RPMI7951 (cell line): ENCODE results near the gene TMPRSS11A. TPM values are rescaled to one million over a fixed set of nuclear protein-coding genes. Genes with fewer than 3 reads are reported as not detected.

Source experiments
- DNase-seq: peaks from one replicate; pipeline ENCODE4 v3.0.0-alpha.2; 2012; ENCODE audit warnings: low read depth
- total RNA-seq: library from RNA; depleted of rRNA; stranded (reverse); fragments of >200 nt; shearing (Covaris generic); gene quantifications from 2 replicates; pipeline ENCODE4 v1.2.3, GENCODE V29; 2014

Gene TMPRSS11A
- total RNA-seq, 1 experiment from 2014 or later: not detected

GRCh38 chr4:67912080-67912479 is 51.2 kb downstream of the TMPRSS11A start:
- DNase-seq: no peak

GRCh38 chr4:67911638-67912037 is 51.7 kb downstream of the TMPRSS11A start:
- no peak for DNase-seq

- no peak for DNase-seq
Measured at GRCh38 chr4:67911141-67911540, 52.2 kb downstream of the TMPRSS11A start.

- DNase-seq: no peak
Measured at GRCh38 chr4:67910585-67910905, 52.7 kb downstream of the TMPRSS11A start.

- DNase-seq: peak; percentile 31
Measured at GRCh38 chr4:67909905-67910584, 53.2 kb downstream of the TMPRSS11A start.

- DNase-seq: no peak
Measured at GRCh38 chr4:67907650-67908049, 55.6 kb downstream of the TMPRSS11A start.

GRCh38 chr4:67899096-67899495 is 64.2 kb downstream of the TMPRSS11A start:
- no peak for DNase-seq

- no peak for DNase-seq
Measured at GRCh38 chr4:67897686-67898085, 65.6 kb downstream of the TMPRSS11A start.

- DNase-seq: no peak
Measured at GRCh38 chr4:67896421-67897065, 66.8 kb downstream of the TMPRSS11A start.

- no peak for DNase-seq
Measured at GRCh38 chr4:67894659-67895058, 68.6 kb downstream of the TMPRSS11A start.

- peak; percentile 8 for DNase-seq
Measured at GRCh38 chr4:67892905-67893304, 70.4 kb downstream of the TMPRSS11A start.

- DNase-seq: no peak
Measured at GRCh38 chr4:67892253-67892652, 71.0 kb downstream of the TMPRSS11A start.

- DNase-seq: no peak
Measured at GRCh38 chr4:67891645-67892044, 71.6 kb downstream of the TMPRSS11A start.

GRCh38 chr4:67886281-67886680 is 77.0 kb downstream of the TMPRSS11A start:
- DNase-seq: no peak

GRCh38 chr4:67885762-67886161 is 77.5 kb downstream of the TMPRSS11A start:
- DNase-seq: peak; percentile 74

GRCh38 chr4:67884701-67885100 is 78.6 kb downstream of the TMPRSS11A start:
- DNase-seq: no peak

GRCh38 chr4:67883902-67884301 is 79.4 kb downstream of the TMPRSS11A start, which contains the start of gene TMPRSS11D:
Gene TMPRSS11D, minus strand, starts transcription at chr4:67884002. Its CDS starts 69 bp downstream, at chr4:67883933.
- no peak for DNase-seq

- no peak for DNase-seq
Measured at GRCh38 chr4:67883458-67883857, 79.8 kb downstream of the TMPRSS11A start.

- DNase-seq: no peak
Measured at GRCh38 chr4:67880866-67881610, 82.3 kb downstream of the TMPRSS11A start.

- no peak for DNase-seq
Measured at GRCh38 chr4:67879486-67879885, 83.8 kb downstream of the TMPRSS11A start.

GRCh38 chr4:67877086-67877485 is 86.2 kb downstream of the TMPRSS11A start:
- no peak for DNase-seq

- no peak for DNase-seq
Measured at GRCh38 chr4:67874986-67875385, 88.3 kb downstream of the TMPRSS11A start.

- DNase-seq: no peak
Measured at GRCh38 chr4:67873116-67873515, 90.2 kb downstream of the TMPRSS11A start.
